Heart left ventricle (tissue), 13 donors: ENCODE results near the gene PDCD1LG2.

Experiments used
- CTCF ChIP-seq, 12 donors: fragments of 200-600 bp; sonication (generic) in 4 of 12; IDR thresholded peaks; one replicate each; pipeline versions ENCODE4 v1.5.0 to v1.8.0; 2018 to 2022; ENCODE audit warnings: antibody characterized with exemption in 12 of 12, mild to moderate bottlenecking in 5 of 12
- POLR2A ChIP-seq, 2 donors: fragments of 450-650 bp; IDR thresholded peaks; one replicate each; pipeline ENCODE4 v1.6.1; 2017; ENCODE audit warnings: antibody characterized with exemption in 2 of 2, mild to moderate bottlenecking in 2 of 2, moderate library complexity in 2 of 2
- donor health status: ischemic (EF 13 %, LVEDD 7.1; RV severe dilation, severe dysfunction).
- donor health status: DM: no; HTN: yes; CAD: no.
- donor health status: DM: no; HTN: no; CAD: no.
- donor health status: ischemic (EF 25% LVEDD 6.9; RV normal size, moderate dysfunction).
- donor health status: ischemic (EF 25% LVEDD 5.7; RV mildly dilated, moderate dysfunction).
- donor health status: ischemic (EF 35%, LVEDD 5.7; RV mildly dilated, moderate dysfunction).
- donor health status: nonischemic (EF 11% LVEDD 7.7; RV severe dilation, severe dysfunction).
- donor health status: DM: yes; HTN: yes; CAD: no.
- donor health status: PGD.
- donor health status: ischemic (EF 29% LVEDD 5.4; RV normal size, mild dysfunction).
- donor health status: nonischemic (EF 23%, LVEDD 6.1; RV moderate dilation, normal function).

GRCh38 chr9:5499157-5499556, 11.2 kb upstream of the PDCD1LG2 start:
- TF ChIP-seq CTCF (IDR thresholded peaks at IDR 0.05) (no peak), POLR2A (IDR thresholded peaks at IDR 0.05) (no peak)
